ENCODE data around the gene SNRPD2.

SNRPD2 gene

GRCh38 chr19:45653634-45654033 lies 38.1 kb downstream of the SNRPD2 start:
- DNase-seq (ENCODE audit: low read depth): no peak
- H3K4me3 ChIP-seq (ENCODE audit: control insufficient read depth, low read depth, low read length): no peak overlapping the region
- TF ChIP-seq CTCF (IDR thresholded peaks at IDR 0.05; ENCODE audit: control insufficient read depth, insufficient read depth, low read depth, low read length, missing control alignments): no peak

- no peak for DNase-seq (ENCODE audit: low read depth)
- no peak overlapping the region for H3K4me3 ChIP-seq (ENCODE audit: control insufficient read depth, low read depth, low read length)
- TF ChIP-seq CTCF (IDR thresholded peaks at IDR 0.05; ENCODE audit: control insufficient read depth, insufficient read depth, low read depth, low read length, missing control alignments): no peak
Observed at GRCh38 chr19:45650722-45651121, 41.0 kb downstream of the SNRPD2 start.

GRCh38 chr19:45646345-45646698 lies 45.4 kb downstream of the SNRPD2 start:
- TF ChIP-seq CTCF (IDR thresholded peaks at IDR 0.05; ENCODE audit: control insufficient read depth, insufficient read depth, low read depth, low read length, missing control alignments): no peak
- no peak overlapping the region for H3K4me3 ChIP-seq (ENCODE audit: control insufficient read depth, low read depth, low read length)
- DNase-seq (ENCODE audit: low read depth): no peak

GRCh38 chr19:45645631-45646344 lies 46.0 kb downstream of the SNRPD2 start:
- DNase-seq (ENCODE audit: low read depth): no peak
- H3K4me3 ChIP-seq (ENCODE audit: control insufficient read depth, low read depth, low read length): peak overlapping the region; percentile 42
- no peak for TF ChIP-seq CTCF (IDR thresholded peaks at IDR 0.05; ENCODE audit: control insufficient read depth, insufficient read depth, low read depth, low read length, missing control alignments)

- no peak for TF ChIP-seq CTCF (IDR thresholded peaks at IDR 0.05; ENCODE audit: control insufficient read depth, insufficient read depth, low read depth, low read length, missing control alignments)
- DNase-seq (ENCODE audit: low read depth): no peak
- H3K4me3 ChIP-seq (ENCODE audit: control insufficient read depth, low read depth, low read length): peak overlapping the region; percentile 42
Observed at GRCh38 chr19:45645068-45645630, 46.6 kb downstream of the SNRPD2 start.

- no peak for TF ChIP-seq CTCF (IDR thresholded peaks at IDR 0.05; ENCODE audit: control insufficient read depth, insufficient read depth, low read depth, low read length, missing control alignments)
- no peak for DNase-seq (ENCODE audit: low read depth)
- no peak overlapping the region for H3K4me3 ChIP-seq (ENCODE audit: control insufficient read depth, low read depth, low read length)
Observed at GRCh38 chr19:45643927-45644771, 47.6 kb downstream of the SNRPD2 start.
